Measurements from ENCODE around the gene DOP1B.

Gene DOP1B

DNA sequence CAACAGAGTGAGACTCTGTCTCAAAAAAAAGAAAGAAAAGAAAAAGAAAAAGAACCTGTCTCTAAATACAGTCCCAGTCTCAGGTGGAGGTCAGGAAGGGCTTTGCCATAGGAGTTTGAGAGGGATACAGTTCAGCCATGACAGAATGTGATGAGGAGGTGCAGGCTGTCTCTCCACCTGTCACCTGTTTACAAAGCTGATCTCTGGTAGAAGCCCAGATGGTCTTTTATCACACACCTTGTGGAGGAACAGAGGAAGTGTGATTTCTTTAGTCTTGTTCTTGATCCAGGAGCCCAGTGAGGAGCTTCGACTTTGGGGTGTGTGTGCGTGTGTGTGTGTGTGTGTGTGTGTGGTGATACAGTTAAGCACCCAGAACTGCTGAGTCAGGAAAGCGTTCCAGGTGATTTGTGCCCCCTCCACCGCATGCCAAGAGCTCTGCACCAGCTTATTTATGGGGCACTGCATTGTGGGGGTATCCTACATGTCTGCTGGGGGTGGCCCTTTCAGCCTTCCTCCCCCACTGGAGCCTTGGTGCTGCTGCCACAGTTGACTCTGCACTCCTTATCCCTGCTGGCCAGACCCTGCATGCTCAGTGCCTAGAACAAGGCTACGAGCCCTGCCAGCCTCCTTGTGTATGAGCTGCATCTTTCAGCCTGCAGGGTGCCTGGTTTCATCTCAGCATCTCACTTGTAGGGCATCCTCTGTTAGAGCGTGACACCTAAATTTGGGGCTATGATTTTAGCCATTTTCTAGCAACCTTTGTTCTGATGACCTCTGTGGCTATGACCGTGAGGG is 19.3 kb downstream of the DOP1B start:
- TF ChIP-seq GATA2 (IDR thresholded peaks at IDR 0.05; ENCODE audit: low read depth, low read length) = no peak
- no peak for TF ChIP-seq GATA3 (IDR thresholded peaks at IDR 0.05; ENCODE audit: low read depth, low read length)

GRCh38 chr21:36178349-36178748 is 21.7 kb downstream of the DOP1B start:
- TF ChIP-seq GATA2 (IDR thresholded peaks at IDR 0.05; ENCODE audit: low read depth, low read length) (no peak), GATA3 (IDR thresholded peaks at IDR 0.05; ENCODE audit: low read depth, low read length) (no peak)

GRCh38 chr21:36179145-36179544 is 22.5 kb downstream of the DOP1B start:
- TF ChIP-seq GATA3 (IDR thresholded peaks at IDR 0.05; ENCODE audit: low read depth, low read length) = no peak
- no peak for TF ChIP-seq GATA2 (IDR thresholded peaks at IDR 0.05; ENCODE audit: low read depth, low read length)

DNA sequence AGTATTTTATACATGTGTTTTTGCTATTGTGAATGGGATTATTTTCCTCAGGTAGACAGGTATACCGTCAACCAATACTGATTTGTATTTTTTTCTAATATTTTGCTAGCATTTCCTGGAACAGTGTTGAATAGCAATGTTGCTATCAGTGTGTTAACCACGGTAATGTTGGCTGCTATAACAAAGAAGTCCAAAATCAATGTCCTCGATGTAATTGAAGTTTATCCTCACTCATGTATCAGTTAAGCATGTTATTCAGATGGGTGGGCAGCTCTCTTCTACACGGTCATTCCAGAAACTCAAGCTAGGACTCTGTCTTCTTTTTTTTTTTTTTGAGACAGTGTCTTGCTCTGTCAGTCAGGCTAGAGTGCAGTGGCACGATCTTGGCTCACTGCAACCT is 24.3 kb downstream of the DOP1B start:
- no peak for TF ChIP-seq GATA2 (IDR thresholded peaks at IDR 0.05; ENCODE audit: low read depth, low read length)
- TF ChIP-seq GATA3 (IDR thresholded peaks at IDR 0.05; ENCODE audit: low read depth, low read length) = no peak

GRCh38 chr21:36183144-36183795 is 26.6 kb downstream of the DOP1B start:
- no peak for TF ChIP-seq GATA2 (IDR thresholded peaks at IDR 0.05; ENCODE audit: low read depth, low read length)
- no peak for TF ChIP-seq GATA3 (IDR thresholded peaks at IDR 0.05; ENCODE audit: low read depth, low read length)

- no peak for TF ChIP-seq GATA3 (IDR thresholded peaks at IDR 0.05; ENCODE audit: low read depth, low read length)
- no peak for TF ChIP-seq GATA2 (IDR thresholded peaks at IDR 0.05; ENCODE audit: low read depth, low read length)
Observed at GRCh38 chr21:36184545-36184944, 27.9 kb downstream of the DOP1B start.

GRCh38 chr21:36185523-36185922 is 28.9 kb downstream of the DOP1B start:
- no peak for TF ChIP-seq GATA3 (IDR thresholded peaks at IDR 0.05; ENCODE audit: low read depth, low read length)
- TF ChIP-seq GATA2 (IDR thresholded peaks at IDR 0.05; ENCODE audit: low read depth, low read length) = no peak

DNA sequence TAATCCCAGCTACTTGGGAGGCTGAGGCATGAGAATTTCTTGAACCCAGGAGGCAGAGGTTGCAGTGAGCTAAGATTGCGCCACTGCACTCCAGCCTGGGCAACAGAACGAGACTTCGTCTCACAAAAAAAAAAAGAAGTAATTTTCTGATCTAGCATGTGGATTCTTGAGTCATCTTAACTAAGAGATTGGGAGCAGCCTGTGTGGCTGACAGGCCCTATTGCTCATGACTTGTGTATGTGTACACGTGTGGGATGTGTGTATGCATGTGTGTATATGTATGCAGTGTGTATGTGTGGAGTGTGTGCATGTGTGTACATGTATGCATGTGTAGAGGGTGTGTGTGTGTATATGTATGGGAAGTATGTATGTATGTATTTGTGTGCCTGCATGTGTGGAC is 29.5 kb downstream of the DOP1B start:
- TF ChIP-seq GATA3 (IDR thresholded peaks at IDR 0.05; ENCODE audit: low read depth, low read length) (no peak), GATA2 (IDR thresholded peaks at IDR 0.05; ENCODE audit: low read depth, low read length) (no peak)

- no peak for TF ChIP-seq GATA2 (IDR thresholded peaks at IDR 0.05; ENCODE audit: low read depth, low read length)
- TF ChIP-seq GATA3 (IDR thresholded peaks at IDR 0.05; ENCODE audit: low read depth, low read length) = no peak
Observed at GRCh38 chr21:36186506-36187399, 30.1 kb downstream of the DOP1B start.

DNA sequence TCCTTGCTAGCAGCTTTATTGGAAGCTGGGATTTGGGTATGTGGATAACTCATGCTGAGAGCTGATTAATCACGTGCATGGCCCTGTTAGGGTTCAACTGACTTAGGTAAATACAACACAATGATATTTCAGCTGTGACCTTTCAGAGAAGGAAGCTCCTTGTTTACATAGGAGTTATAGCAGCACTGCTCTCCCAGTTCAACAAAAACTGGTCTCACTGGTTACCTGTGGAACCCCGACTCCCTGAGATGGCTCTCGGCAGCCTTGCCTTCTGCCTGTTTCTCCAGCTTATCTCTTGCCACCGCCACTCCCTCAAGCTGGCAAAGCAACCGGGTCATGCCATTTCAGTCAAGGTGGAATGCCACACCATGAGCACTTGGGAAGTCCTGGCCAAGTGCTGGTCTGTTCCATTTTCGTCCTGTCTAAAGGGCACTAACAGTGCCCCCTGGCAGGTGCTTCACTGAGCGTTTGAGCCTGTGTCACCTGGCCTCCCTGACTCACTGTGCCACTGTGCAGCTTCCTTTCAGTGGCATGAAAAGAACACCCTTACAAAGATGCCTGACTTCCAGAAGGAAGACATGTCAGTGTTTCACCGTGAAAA is 31.6 kb downstream of the DOP1B start:
- no peak for TF ChIP-seq GATA2 (IDR thresholded peaks at IDR 0.05; ENCODE audit: low read depth, low read length)
- no peak for TF ChIP-seq GATA3 (IDR thresholded peaks at IDR 0.05; ENCODE audit: low read depth, low read length)

GRCh38 chr21:36188937-36189336 is 32.3 kb downstream of the DOP1B start:
- no peak for TF ChIP-seq GATA3 (IDR thresholded peaks at IDR 0.05; ENCODE audit: low read depth, low read length)
- no peak for TF ChIP-seq GATA2 (IDR thresholded peaks at IDR 0.05; ENCODE audit: low read depth, low read length)

- TF ChIP-seq GATA3 (IDR thresholded peaks at IDR 0.05; ENCODE audit: low read depth, low read length) (no peak), GATA2 (IDR thresholded peaks at IDR 0.05; ENCODE audit: low read depth, low read length) (no peak)
Observed at GRCh38 chr21:36190736-36191135, 34.1 kb downstream of the DOP1B start.

DNA sequence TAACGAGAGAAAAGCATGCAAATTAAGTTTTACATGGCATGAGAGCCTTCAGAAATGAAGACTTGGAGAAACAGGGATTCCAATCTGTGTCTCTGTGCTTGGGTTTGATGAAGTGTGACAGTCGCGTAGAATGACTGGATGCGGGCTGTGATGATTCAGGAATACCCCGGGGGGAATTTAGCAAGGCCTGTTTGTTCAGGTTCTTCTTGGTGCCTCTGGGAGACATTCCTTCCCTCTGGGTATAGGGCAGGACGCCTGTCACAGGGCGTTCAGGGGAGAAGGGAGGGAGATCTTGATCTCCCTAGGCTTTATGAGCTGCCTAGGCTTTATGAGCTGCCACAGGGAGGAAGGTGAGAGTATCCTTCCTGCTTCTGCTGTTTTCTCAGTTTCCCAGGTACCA is 36.6 kb downstream of the DOP1B start:
- TF ChIP-seq GATA2 (IDR thresholded peaks at IDR 0.05; ENCODE audit: low read depth, low read length) = no peak
- no peak for TF ChIP-seq GATA3 (IDR thresholded peaks at IDR 0.05; ENCODE audit: low read depth, low read length)

- TF ChIP-seq GATA2 (IDR thresholded peaks at IDR 0.05; ENCODE audit: low read depth, low read length) (no peak), GATA3 (IDR thresholded peaks at IDR 0.05; ENCODE audit: low read depth, low read length) (no peak)
Observed at GRCh38 chr21:36194024-36194423, 37.4 kb downstream of the DOP1B start.
